Measurements from ENCODE around the gene SLC1A5.
"Not testable (repeated sequence)": the region's sequence is repeated elsewhere in the genome, so short reads cannot be mapped to it uniquely, and the experiment has no call there.

Gene SLC1A5

DNA sequence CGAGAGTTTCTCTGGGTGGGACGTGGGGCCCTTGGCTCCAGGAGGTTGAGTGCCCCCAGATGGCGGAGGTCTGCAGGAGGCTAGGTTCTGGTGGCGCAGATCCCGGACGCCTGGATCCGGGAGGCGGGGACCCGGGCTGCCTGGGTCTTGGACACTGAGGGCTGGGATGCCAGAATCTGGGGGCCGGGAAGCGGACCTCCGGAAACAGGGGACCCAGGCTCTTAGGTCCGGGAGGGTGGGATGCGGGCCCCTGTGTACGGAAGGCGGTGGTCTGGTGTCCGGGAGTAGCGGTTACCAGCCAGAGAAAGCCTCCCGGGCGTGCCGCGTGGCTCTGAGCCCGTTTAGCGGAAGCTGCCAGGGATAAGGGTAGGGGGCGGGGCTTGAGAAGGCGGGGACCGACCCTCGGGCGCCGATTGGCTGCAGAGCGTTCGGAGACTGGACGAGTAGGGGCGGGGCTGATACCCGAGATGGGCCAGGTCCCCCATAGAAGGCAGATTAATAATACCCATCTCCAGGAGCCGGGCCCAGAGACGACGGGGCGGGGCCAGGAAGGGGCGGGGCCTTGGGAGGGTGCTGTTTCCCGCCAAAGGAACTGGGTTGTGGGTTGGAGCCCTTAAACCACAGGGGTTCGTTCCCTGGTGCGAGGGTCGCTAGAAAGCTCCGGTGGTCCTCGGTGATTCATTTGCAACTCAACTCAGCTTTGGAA, at the start of gene SLC1A5:
TSS of gene SLC1A5 (minus strand) at position 333 of the 706 bp plus-strand sequence. CDS start 629 bp downstream, outside the sequence.
- peak; percentile 95 for DNase-seq

- no peak for DNase-seq
Measured at GRCh38 chr19:46838160-46838559, 49.8 kb upstream of the SLC1A5 start.

- DNase-seq: no peak
Measured at GRCh38 chr19:46834984-46835383, 46.6 kb upstream of the SLC1A5 start.

DNA sequence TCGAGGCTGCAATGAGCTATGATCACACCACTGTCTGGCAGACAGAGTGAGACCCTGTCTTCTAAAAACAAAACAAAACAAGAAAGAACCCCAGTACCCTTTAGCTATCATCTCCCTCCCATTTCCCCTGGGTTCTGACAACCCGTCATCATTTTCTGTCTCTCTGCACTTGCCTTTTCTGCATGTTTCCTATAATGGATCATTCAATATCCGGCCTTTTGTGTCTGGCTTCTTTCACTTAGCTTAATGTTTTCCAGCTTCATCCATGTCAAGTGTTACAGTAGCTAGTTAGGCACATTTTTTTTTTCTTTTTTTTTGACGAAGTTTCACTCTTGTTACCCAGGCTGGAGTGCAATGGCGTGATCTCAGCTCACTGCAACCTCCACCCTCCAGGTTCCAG, 45.7 kb upstream of the SLC1A5 start:
- no peak for DNase-seq

DNA sequence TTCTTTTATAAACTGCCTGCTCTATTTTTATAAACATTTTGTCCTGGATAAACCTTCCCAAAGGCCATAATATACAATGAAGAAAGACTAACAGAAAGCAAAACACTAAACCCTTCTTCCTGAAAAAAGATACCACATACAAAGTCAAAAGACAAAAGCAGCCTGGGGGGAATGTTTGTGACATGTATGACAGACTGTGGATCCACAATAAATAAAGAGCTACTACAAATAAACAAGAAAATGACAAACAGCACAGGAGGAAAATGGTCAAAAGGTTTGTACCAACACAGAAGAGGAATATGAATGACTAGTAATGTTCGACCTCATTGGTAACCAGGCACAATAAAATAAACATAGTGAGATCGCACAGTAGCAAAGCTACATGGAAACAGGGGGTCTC, 42.5 kb upstream of the SLC1A5 start:
- DNase-seq: no peak

GRCh38 chr19:46828484-46828883, 40.1 kb upstream of the SLC1A5 start:
- DNase-seq: no peak

DNA sequence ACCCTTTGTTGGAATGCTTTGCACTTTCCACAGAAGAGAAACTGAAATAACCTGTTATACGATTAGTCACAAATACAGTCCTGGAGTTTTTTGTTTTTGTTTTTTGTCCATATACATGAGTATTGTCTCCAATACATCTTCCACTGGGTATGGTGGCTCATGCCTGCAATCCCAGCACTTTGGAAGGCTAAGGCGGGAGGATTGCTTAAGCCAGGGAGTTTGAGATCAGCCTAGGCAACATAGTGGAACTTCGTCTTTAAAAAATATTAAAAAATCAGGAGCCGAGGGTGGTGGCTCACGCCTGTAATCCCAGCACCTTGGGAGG, 37.3 kb upstream of the SLC1A5 start:
- DNase-seq: no peak

- no peak for DNase-seq
Measured at GRCh38 chr19:46824890-46825730, 36.7 kb upstream of the SLC1A5 start.

- DNase-seq: no peak
Measured at GRCh38 chr19:46823049-46823448, 34.7 kb upstream of the SLC1A5 start.

GRCh38 chr19:46822410-46822787, 34.0 kb upstream of the SLC1A5 start:
- DNase-seq: not testable (repeated sequence)

DNA sequence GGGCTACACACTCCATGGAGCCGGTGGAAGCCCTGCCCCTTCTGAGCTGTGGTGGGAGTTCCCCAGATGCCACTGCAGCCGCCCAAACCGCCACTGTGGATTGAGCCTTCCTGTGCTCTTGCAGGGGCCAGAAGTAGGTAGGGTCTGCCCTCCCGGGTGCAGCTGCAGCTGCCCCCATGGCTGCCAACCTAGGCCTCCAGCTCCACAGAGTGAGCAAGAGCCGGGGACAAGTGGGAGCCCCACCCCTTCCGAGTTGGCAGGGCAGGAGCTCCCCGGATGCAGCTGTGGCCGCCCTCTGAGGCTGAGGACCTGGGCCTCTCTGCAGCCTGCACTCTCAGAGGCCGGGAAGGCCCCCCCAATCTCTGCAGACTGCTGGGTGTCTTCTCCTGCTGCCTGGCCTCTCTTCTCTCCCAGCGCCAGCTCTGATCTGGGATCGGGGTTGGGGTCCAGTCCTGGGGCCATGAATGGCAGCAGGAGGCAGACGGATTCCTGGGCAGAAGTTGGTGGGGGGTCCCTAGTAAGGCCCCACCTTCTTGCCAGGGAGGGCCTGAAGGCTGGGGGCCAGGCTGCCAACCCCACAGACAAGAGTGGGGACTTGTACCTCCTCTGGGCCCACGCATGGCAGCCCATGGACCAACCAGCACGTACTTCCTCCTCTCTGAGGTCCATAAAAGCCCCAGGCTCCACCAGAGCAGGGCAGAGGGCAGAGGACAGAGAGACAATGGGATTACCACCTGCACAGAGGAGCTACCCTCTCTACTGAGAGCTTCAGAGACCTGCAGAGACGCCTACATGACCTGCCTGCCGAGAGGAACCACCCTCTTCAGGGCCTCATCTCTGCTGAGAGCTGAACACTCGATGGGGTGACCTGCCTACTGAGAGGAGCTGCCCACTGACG, 33.4 kb upstream of the SLC1A5 start:
- peak; percentile 61 for DNase-seq

- no peak for DNase-seq
Measured at GRCh38 chr19:46818812-46819211, 30.4 kb upstream of the SLC1A5 start.

DNA sequence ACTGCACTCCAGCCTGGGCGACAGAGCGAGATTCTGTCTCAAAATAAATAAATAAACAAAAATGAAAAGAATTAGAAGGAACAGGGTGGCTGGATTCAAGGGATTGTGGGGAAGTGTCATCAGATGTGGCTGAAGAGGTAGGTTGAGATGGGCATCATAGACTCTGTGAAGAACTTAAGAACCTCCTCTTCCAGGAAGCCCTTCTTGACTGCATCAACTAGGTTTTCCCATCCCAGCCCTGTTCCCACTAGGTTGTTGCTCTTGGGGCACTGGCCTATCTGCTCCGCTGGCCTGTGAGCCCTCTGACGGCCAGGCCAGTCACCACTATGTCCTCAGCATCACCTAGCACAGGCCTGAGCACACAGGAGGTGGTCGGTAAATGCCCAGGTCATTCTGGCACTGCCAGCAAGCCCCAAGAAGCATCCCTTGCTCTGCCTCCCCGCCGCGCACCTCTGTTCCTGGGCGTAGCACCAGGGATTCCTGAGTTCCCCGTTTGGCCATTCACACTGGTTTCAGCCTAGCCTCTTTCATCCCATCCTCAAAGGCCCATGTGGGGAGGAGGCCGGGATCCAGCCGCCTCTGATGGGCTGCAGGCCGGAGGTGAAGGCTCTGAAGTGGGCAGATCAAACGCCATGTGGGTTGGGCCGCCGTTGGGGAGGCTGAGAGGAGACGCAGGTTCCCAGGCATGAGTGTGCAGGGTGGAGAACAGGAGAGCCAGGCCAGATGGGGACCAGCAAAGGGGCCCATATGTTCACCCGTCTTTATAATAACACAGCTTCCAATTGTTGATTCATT, 27.6 kb upstream of the SLC1A5 start:
- no peak for DNase-seq

- peak; percentile 51 for DNase-seq
Measured at GRCh38 chr19:46813839-46814358, 25.5 kb upstream of the SLC1A5 start.

DNA sequence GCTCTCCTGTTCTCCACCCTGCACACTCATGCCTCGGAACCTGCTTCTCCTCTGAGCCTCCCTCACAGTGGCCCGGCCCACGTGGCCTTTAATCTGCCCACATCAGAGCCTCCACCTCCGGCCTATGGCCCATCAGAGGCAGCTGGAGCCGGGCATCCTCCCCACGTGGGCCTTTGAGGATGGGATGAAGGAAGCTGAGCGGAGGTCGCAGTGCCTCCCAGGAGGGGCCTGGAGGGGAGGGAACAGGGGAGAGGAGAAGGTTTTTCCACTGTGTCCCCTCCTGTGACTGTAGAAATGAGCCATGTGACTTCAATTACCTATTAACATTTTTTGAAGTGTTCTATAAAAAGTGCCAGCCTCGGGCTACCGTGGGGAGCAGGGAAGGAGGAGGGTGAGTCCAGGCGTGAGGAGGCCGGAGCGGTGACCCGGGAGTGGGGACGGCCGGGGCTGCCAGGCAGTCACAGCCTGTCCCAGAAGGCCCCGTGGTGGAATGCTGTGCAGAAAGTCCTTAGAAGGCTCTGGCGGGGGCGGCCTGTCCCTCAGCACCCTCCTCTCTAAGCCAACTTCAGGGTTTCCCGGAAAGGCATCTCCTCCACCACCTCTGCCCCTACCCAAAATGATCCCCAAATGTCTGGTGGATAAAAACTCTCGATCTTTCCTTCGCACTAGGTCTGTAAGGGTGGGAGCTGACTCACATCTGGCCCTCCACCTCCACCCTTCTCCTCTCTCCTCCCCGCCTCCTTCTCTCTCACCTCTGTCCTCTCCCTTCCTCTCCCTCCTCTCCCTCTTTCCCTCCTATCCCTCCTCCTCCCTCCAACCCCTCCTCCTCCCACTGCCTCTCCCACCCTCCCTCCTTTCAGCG, 24.8 kb upstream of the SLC1A5 start:
- no peak for DNase-seq

- no peak for DNase-seq
Measured at GRCh38 chr19:46809534-46810272, 21.3 kb upstream of the SLC1A5 start.

DNA sequence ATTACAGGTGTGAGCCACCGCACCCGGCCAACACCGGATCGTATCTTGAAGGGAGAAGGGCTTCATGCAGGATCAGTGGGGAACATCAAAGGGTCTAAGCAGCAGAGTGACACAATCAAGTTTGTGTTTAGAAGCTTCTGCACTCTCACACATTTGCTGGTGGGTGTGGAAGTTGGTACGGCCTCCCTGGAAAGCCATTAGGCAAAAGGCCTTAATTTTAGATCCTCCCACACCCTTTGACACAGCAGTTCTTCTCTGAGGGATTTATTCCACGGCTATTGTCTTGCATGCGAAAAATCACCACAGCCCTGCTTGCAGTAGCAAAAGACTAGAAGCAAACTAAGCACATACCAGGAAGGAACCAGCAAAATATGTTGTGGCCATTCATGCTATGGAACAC, 18.3 kb upstream of the SLC1A5 start:
- DNase-seq: no peak

DNA sequence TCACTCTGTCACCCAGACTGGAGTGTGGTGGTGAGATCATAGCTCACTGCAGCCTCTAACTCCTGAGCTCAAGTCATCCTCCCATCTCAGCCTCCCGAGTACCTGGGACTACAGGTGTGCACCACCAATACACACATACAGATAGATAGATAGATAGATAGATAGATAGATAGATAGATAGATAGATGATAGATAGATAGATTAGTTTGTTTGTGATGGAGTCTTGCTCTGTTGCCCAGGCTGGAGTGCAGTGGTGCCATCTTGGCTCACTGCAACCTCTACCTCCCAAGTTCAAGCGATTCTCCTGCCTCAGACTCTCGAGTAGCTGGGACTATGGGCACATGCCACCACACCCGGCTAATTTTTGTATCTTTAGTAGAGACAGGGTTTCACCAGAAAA, 16.0 kb upstream of the SLC1A5 start:
- DNase-seq: not testable (repeated sequence)

GRCh38 chr19:46803555-46803954, 15.2 kb upstream of the SLC1A5 start:
- DNase-seq: no peak

DNA sequence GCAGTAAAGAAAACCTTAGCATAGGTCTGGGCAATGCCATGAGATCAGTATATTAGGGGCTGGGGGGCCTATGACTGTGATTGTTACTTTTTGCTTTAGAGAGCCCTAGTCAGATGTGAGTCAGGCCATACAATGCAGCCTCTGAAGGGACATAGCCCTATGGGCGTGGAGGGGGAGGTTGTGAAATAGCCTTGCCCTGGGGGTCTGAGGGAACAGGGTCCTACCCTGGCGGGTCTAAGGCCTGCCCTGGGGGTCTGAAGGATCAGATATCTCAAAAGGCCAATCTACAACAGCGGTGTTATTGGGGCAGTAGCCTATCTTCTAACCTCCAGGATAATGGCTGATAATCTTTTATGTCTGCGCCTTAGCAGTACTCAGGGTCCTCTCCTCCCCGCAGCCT, 13.8 kb upstream of the SLC1A5 start:
- no peak for DNase-seq

GRCh38 chr19:46798713-46799112, 10.3 kb upstream of the SLC1A5 start:
- no peak for DNase-seq

All from right hindlimb (tissue), 1 donor.